Hepatocyte (in vitro differentiated cells): ENCODE data around the gene TAB3.

ENCODE experiments used
- EZH2 ChIP-seq: fragments of 200-600 bp; sonication (generic); IDR thresholded peaks from 2 replicates; pipeline ENCODE4 v1.6.1; 2016; ENCODE audit warnings: antibody characterized with exemption, mild to moderate bottlenecking, borderline replicate concordance
- TF ChIP-seq, protein P1 (sequence below): fragments of 200-600 bp; sonication (generic); IDR thresholded peaks from 2 replicates; pipeline ENCODE4 v1.5.1; 2016; ENCODE audit warnings: antibody characterized with exemption, mild to moderate bottlenecking; ENCODE audit not compliant: poor library complexity

DNA sequence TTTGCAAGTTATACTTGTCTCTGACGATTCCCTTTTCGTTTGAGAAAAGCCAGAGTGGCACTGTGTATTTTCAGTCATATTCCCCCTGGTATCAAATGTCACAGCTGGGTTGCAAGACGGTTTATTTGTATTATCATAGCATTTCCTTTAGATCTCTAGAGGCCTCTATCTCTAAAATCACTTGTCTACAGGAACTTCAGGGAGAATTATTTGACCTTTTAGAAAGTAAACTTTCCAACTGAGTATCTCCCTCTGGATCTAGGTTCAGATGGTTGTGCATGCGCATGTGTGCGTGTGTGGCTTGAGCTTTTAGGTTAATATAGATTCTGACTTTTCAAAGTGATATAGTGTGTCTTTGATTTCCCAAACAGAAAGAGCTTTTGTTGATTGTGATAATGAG, 15.1 kb upstream of the TAB3 start:
- TF ChIP-seq, protein P1, sequence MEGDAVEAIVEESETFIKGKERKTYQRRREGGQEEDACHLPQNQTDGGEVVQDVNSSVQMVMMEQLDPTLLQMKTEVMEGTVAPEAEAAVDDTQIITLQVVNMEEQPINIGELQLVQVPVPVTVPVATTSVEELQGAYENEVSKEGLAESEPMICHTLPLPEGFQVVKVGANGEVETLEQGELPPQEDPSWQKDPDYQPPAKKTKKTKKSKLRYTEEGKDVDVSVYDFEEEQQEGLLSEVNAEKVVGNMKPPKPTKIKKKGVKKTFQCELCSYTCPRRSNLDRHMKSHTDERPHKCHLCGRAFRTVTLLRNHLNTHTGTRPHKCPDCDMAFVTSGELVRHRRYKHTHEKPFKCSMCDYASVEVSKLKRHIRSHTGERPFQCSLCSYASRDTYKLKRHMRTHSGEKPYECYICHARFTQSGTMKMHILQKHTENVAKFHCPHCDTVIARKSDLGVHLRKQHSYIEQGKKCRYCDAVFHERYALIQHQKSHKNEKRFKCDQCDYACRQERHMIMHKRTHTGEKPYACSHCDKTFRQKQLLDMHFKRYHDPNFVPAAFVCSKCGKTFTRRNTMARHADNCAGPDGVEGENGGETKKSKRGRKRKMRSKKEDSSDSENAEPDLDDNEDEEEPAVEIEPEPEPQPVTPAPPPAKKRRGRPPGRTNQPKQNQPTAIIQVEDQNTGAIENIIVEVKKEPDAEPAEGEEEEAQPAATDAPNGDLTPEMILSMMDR = no peak
- no peak for TF ChIP-seq EZH2
